Duodenal mucosa (tissue), 2 donors: ENCODE data around the gene DNAJB14.
"Not testable (repeated sequence)": the region's sequence is repeated elsewhere in the genome, so short reads cannot be mapped to it uniquely, and the experiment has no call there.

Source experiments
- H3K27ac ChIP-seq: one replicate; pipeline ENCODE4 v1.7.0; 2013; ENCODE audit warnings: low read depth, low read length
- H3K27me3 ChIP-seq, 2 donors: one replicate each; pipeline ENCODE4 v1.7.0; 2013; ENCODE audit warnings: low read length in 2 of 2, control low read depth in 1 of 2; ENCODE audit not compliant: insufficient read depth in 2 of 2, control insufficient read depth in 1 of 2
- H3K36me3 ChIP-seq, 2 donors: one replicate each; pipeline ENCODE4 v1.7.0; 2013; ENCODE audit warnings: low read length in 2 of 2, control low read depth in 1 of 2; ENCODE audit not compliant: insufficient read depth in 2 of 2, control insufficient read depth in 1 of 2
- H3K4me1 ChIP-seq, 2 donors: one replicate each; pipeline ENCODE4 v1.7.0; 2013; ENCODE audit warnings: low read length in 2 of 2, control low read depth in 1 of 2; ENCODE audit not compliant: insufficient read depth in 2 of 2, control insufficient read depth in 1 of 2
- H3K4me3 ChIP-seq, 2 donors: one replicate each; pipeline ENCODE4 v1.7.0; 2013; ENCODE audit warnings: low read length in 2 of 2, low read depth in 1 of 2
- H3K9ac ChIP-seq, 2 donors: one replicate each; pipeline ENCODE4 v1.7.0; 2013; ENCODE audit warnings: low read length in 2 of 2, low read depth in 1 of 2
- H3K9me3 ChIP-seq, 2 donors: one replicate each; pipeline ENCODE4 v1.7.0; 2013; ENCODE audit warnings: low read length in 2 of 2, control low read depth in 1 of 2; ENCODE audit not compliant: control insufficient read depth in 1 of 2

The DNAJB14 gene

GRCh38 chr4:99965173-99965572, 18.8 kb upstream of the DNAJB14 start:
- no peak overlapping the region for H3K9ac ChIP-seq
- H3K9me3 ChIP-seq = no peaks in the 10 kb centered on the region
- H3K27me3 ChIP-seq = no peaks in the 10 kb centered on the region
- H3K36me3 ChIP-seq = no peaks in the 10 kb centered on the region
- no peaks in the 10 kb centered on the region for H3K4me1 ChIP-seq
- H3K4me3 ChIP-seq = no peak overlapping the region
- no peak overlapping the region for H3K27ac ChIP-seq

GRCh38 chr4:99961711-99962110, 15.3 kb upstream of the DNAJB14 start:
- Histone ChIP-seq H3K4me1 (no peaks in the 10 kb centered on the region), H3K27ac (no peak overlapping the region), H3K27me3 (no peaks in the 10 kb centered on the region), H3K9me3 (no peaks in the 10 kb centered on the region), H3K4me3 (no peak overlapping the region), H3K36me3 (no peaks in the 10 kb centered on the region), H3K9ac (no peak overlapping the region)

GRCh38 chr4:99960648-99961047, 14.2 kb upstream of the DNAJB14 start:
- no peak overlapping the region for H3K4me3 ChIP-seq
- no peaks in the 10 kb centered on the region for H3K9me3 ChIP-seq
- no peaks in the 10 kb centered on the region for H3K27me3 ChIP-seq
- H3K36me3 ChIP-seq = no peaks in the 10 kb centered on the region
- H3K27ac ChIP-seq = no peak overlapping the region
- H3K9ac ChIP-seq = no peak overlapping the region
- H3K4me1 ChIP-seq = no peaks in the 10 kb centered on the region

DNA sequence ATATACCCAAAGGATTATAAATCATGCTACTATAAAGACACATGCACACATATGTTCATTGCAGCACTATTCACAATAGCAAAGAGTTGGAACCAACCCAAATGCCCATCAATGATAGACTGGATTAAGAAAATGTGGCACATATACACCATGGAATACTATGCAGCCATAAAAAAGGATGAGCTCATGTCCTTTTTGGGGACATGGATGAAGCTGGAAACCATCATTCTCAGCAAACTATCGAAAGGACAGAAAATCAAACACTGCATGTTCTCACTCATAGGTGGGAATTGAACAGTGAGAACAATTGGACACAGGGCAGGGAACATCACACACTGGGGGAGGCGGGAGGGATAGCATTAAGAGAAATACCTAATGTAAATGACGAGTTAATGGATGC, 11.8 kb upstream of the DNAJB14 start:
- H3K27me3 ChIP-seq, H3K27ac ChIP-seq, H3K9ac ChIP-seq, H3K9me3 ChIP-seq, H3K4me1 ChIP-seq, H3K36me3 ChIP-seq, H3K4me3 ChIP-seq: not testable (repeated sequence)

DNA sequence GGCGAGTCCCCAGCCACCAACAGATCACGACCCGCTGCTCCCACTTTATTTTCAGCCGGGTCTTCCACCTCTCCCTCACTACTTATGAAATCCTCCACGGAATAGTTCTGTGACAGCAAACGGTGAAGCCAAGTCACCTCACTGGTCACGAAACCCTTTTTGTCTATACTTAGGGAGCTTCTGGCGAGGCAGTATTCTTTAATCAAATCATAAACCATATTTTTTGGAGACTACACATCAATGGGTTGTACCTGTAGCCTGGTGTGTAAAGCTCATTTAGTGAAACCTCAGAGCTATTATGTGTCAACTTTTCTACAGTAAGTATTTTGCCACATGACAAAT, 4.5 kb upstream of the DNAJB14 start:
- no peaks in the 10 kb centered on the region for H3K9me3 ChIP-seq
- H3K36me3 ChIP-seq = no peaks in the 10 kb centered on the region
- peak overlapping the region; percentile 85 for H3K4me3 ChIP-seq
- H3K27me3 ChIP-seq = no peaks in the 10 kb centered on the region
- H3K4me1 ChIP-seq = peaks cover 18 to 24% of the 10 kb centered on the region in 2 donors
- H3K27ac ChIP-seq = peak overlapping the region; percentile 85
- peak overlapping the region; percentile 69 to 84 for H3K9ac ChIP-seq

GRCh38 chr4:99949999-99950912, 3.8 kb upstream of the DNAJB14 start, which contains the start of gene H2AZ1:
Gene H2AZ1 (minus strand): TSS chr4:99950275. CDS start chr4:99950170, 105 bp downstream.
- Histone ChIP-seq H3K27me3 (no peaks in the 10 kb centered on the region), H3K9ac (peak within 1 kb of the TSS; percentile 76 to 93), H3K27ac (peak within 1 kb of the TSS; percentile 85), H3K4me3 (peak within 1 kb of the TSS; percentile 97), H3K9me3 (no peaks in the 10 kb centered on the region), H3K36me3 (no peaks in the 10 kb centered on the region), H3K4me1 (peaks cover 23 to 30% of the 10 kb centered on the region in 2 donors)

DNA sequence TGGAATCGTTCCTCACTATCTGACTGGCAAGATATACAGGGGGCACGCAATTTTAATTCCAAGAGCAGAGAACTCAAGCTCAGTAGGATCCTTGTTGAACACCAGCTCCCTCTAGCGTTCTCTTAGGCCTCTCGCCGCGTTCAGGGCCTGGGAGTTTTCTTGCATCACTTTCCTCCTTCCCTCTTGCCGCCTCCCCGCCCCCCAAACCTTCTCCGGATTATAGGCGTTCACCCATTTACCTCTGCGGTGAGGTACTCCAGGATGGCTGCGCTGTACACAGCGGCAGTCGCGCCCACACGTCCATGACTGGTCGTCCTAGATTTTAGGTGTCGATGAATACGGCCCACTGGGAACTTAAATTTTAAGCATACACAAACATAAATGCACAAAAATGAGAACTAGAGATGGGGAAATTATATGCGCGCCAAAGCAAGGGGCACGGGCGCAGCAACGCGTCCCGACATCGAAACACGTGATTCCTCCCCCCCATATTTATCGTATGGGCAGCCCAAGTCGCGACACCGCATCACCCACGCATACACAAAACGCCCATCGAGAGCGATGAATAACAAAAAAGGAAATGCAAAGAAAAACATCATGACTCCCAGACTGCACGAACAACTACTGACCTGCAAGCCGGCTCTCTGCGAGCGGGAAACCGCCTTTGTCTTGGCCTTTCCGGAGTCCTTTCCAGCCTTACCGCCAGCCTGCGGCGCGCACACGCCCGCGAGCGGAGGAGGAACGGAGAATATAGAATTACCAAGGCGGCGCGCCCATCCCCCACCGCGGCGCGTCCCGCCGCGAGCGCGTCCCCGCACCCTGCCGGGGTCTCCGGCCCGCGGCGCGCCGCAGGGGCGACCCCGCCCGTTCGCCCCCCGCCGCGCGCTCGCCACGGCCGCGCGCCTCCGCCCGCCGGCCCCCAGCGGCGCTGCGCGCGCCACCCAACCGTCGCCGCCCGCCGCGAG, 2.9 kb upstream of the DNAJB14 start:
- Histone ChIP-seq H3K36me3 (no peaks in the 10 kb centered on the region), H3K4me1 (peaks cover 28 to 37% of the 10 kb centered on the region in 2 donors), H3K9me3 (no peaks in the 10 kb centered on the region), H3K4me3 (peak overlapping the region; percentile 97), H3K27ac (peak overlapping the region; percentile 85), H3K27me3 (no peaks in the 10 kb centered on the region), H3K9ac (peak overlapping the region; percentile 76 to 93)

- no peaks in the 10 kb centered on the region for H3K27me3 ChIP-seq
- H3K4me1 ChIP-seq = peaks cover 28 to 41% of the 10 kb centered on the region in 2 donors
- H3K27ac ChIP-seq = peak overlapping the region; percentile 97
- peak overlapping the region in 1 of 2 donors; percentile 96 for H3K4me3 ChIP-seq
- peak overlapping the region; percentile 86 to 92 for H3K9ac ChIP-seq
- H3K36me3 ChIP-seq = no peaks in the 10 kb centered on the region
- no peaks in the 10 kb centered on the region for H3K9me3 ChIP-seq
Observed at GRCh38 chr4:99947608-99948007, 1.2 kb upstream of the DNAJB14 start.

DNA sequence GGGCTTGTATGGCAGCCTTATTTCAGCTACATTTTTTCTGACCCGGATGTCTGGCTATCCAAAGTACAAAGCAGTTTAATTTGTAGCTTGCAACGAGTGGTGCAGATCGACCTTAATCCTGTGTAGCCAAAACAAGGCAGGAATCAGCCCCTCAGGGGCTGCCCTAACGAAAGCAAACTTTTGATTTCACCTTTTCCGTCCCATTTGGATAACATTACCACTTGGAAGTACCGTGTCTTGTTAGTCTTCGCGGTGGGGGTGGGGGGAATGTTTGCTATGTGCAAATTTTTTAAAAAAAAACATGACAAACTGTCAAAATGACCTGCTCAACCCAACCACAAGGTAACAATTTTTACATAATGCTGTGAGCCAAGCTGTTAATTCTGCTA, 766 bp upstream of the DNAJB14 start:
- H3K27ac ChIP-seq = peak overlapping the region; percentile 97
- H3K27me3 ChIP-seq = no peaks in the 10 kb centered on the region
- H3K9me3 ChIP-seq = no peaks in the 10 kb centered on the region
- H3K4me1 ChIP-seq = peaks cover 28 to 41% of the 10 kb centered on the region in 2 donors
- peak overlapping the region; percentile 84 to 96 for H3K4me3 ChIP-seq
- H3K36me3 ChIP-seq = no peaks in the 10 kb centered on the region
- H3K9ac ChIP-seq = peak overlapping the region; percentile 86 to 92
